Stomach (tissue), 9 donors: ENCODE results near the gene TNFSF13. TPM values are rescaled to one million over a fixed set of nuclear protein-coding genes. Genes with fewer than 3 reads are reported as not detected.

Source experiments
- DNase-seq, 2 donors: peaks; one replicate each; pipeline versions ENCODE4 v3.0.0 to v3.0.0-alpha.2; 2013 to 2019
- H3K27ac ChIP-seq, 5 donors: fragments of 200-600 bp in 4 of 5; sonication (generic) in 4 of 5; one replicate each; pipeline ENCODE4 v1.5.1; 2013 to 2019; ENCODE audit warnings: mild to moderate bottlenecking in 1 of 5, moderate library complexity in 1 of 5
- H3K27me3 ChIP-seq, 3 donors: fragments of 200-600 bp; sonication (generic); one replicate each; pipeline ENCODE4 v1.5.1; 2017 to 2019; ENCODE audit warnings: mixed run types in 1 of 3
- H3K36me3 ChIP-seq, 4 donors: fragments of 200-600 bp; sonication (generic); 1 replicate in 3 of 4; 2 replicates in 1 of 4; pipeline ENCODE4 v1.5.1; 2016 to 2019
- H3K4me1 ChIP-seq, 4 donors: fragments of 200-600 bp; sonication (generic); one replicate each; pipeline ENCODE4 v1.5.1; 2016 to 2019
- H3K4me3 ChIP-seq, 4 donors: fragments of 200-600 bp; sonication (generic) in 3 of 4; one replicate each; pipeline ENCODE4 v1.5.1; 2016 to 2019; ENCODE audit warnings: mild to moderate bottlenecking in 1 of 4
- H3K9me3 ChIP-seq, 4 donors: fragments of 200-600 bp; sonication (generic); one replicate each; pipeline ENCODE4 v1.5.1; 2016 to 2019
- CTCF ChIP-seq, 7 experiments: fragments of 450-650 bp in 4 of 7; fragments of 200-600 bp in 3 of 7; sonication (generic) in 3 of 7; IDR thresholded peaks; one replicate each; pipeline ENCODE4 v1.5.1; 2016 to 2019; ENCODE audit warnings: antibody characterized with exemption in 7 of 7, control low read depth in 2 of 7, mild to moderate bottlenecking in 1 of 7
- EP300 ChIP-seq: sonication (generic); formaldehyde crosslinking; IDR thresholded peaks from one replicate; pipeline ENCODE4 v1.6.1; 2017; ENCODE audit warnings: antibody characterized with exemption
- POLR2A ChIP-seq, 4 donors: fragments of 450-650 bp; IDR thresholded peaks; one replicate each; pipeline ENCODE4 v1.6.1; 2016; ENCODE audit warnings: antibody characterized with exemption in 4 of 4, control low read depth in 2 of 4, mild to moderate bottlenecking in 1 of 4, moderate library complexity in 1 of 4
- POLR2AphosphoS5 ChIP-seq, 3 donors: sonication (generic); formaldehyde crosslinking; IDR thresholded peaks; one replicate each; pipeline ENCODE4 v1.6.1; 2016; ENCODE audit warnings: antibody characterized with exemption in 3 of 3
- WGBS, 5 donors: extraction: QIAGEN DNeasy Blood & Tissue Kit in 3 of 5; methylation state at CpG; one replicate each; pipeline versions ENCODE4 v1.1.5 to v1.1.7; 2013 to 2018; 5-methylcytosine and 5-hydroxymethylcytosine counted together
- intact Hi-C: fragments of 100-400 bp; cut with DNase I; formaldehyde crosslinking; loops from one replicate; pipeline ENCODE4 v1.15.1; 2023; ENCODE audit warnings: low total_unique reads
- polyA plus RNA-seq, 3 donors: library from polyadenylated mRNA; stranded (reverse); fragments of 200-250 nt; gene quantifications; one replicate each; pipeline ENCODE4 v1.2.3, GENCODE V29; 2013
- total RNA-seq, 5 donors: library from RNA; depleted of rRNA; stranded (reverse); fragments of >200 nt; gene quantifications; one replicate each; pipeline versions ENCODE4 v1.1.0 to v1.2.3, GENCODE V29; 2014 to 2016
- donor health status: healthy with polysubstance abuse.
- donor health status: Bipolar disorder and iron deficiency.
- donor health status: healthy.

Gene TNFSF13
- total and polyA plus RNA-seq, 8 donors = 15.6 to 55.4 (median 28.0) TPM

- Histone ChIP-seq H3K4me3 (peak overlapping the region in 2 of 4 donors; percentile 67 to 99), H3K4me1 (peaks cover 38 to 62% (median 58%) of the 10 kb centered on the region in 4 donors), H3K27me3 (no peaks in the 10 kb centered on the region), H3K9me3 (no peaks in the 10 kb centered on the region), H3K36me3 (peaks cover 41 to 51% (median 50%) of the 10 kb centered on the region in 4 donors), H3K27ac (peak overlapping the region in 2 of 5 donors; percentile 98 to 99)
- TF ChIP-seq EP300 (no peak), CTCF (IDR thresholded peaks at IDR 0.05) (no peak), POLR2AphosphoS5 (IDR thresholded peaks at IDR 0.05) (no peak), POLR2A (IDR thresholded peaks at IDR 0.05) (no peak)
- WGBS, 5 donors = 83 to 92% (median 87%) methylated on average over 26 to 30 of the region's 30 CpGs
- DNase-seq = no peak
- intact Hi-C loops = no loop called here
Observed at GRCh38 chr17:7563115-7563869, 4.7 kb downstream of the TNFSF13 start.

GRCh38 chr17:7569571-7569970 lies 11.0 kb downstream of the TNFSF13 start:
- no peak for TF ChIP-seq POLR2AphosphoS5 (IDR thresholded peaks at IDR 0.05)
- no peak for TF ChIP-seq EP300
- no peak for TF ChIP-seq CTCF (IDR thresholded peaks at IDR 0.05)
- TF ChIP-seq POLR2A (IDR thresholded peaks at IDR 0.05) = no peak
- DNase-seq = no peak
- H3K4me3 ChIP-seq = no peak overlapping the region
- H3K9me3 ChIP-seq = no peaks in the 10 kb centered on the region
- H3K36me3 ChIP-seq = peaks cover 39 to 79% (median 72%) of the 10 kb centered on the region in 4 donors
- no peaks in the 10 kb centered on the region for H3K27me3 ChIP-seq
- H3K27ac ChIP-seq = no peak overlapping the region
- intact Hi-C loops = no loop called here
- WGBS, 5 donors = 77 to 85% (median 84%) methylated on average over 5 of the region's 5 CpGs
- peaks cover 9 to 26% (median 16%) of the 10 kb centered on the region in 4 donors for H3K4me1 ChIP-seq

- no peak overlapping the region for H3K27ac ChIP-seq
Observed at GRCh38 chr17:7570351-7570750, 11.8 kb downstream of the TNFSF13 start.

GRCh38 chr17:7572338-7572587 lies 13.7 kb downstream of the TNFSF13 start:
- intact Hi-C loops = no loop called here
- DNase-seq = no peak
- no peak for TF ChIP-seq EP300
- peak in 2 of 3 donors; percentile 13 to 86 for TF ChIP-seq POLR2AphosphoS5 (IDR thresholded peaks at IDR 0.05)
- no peak for TF ChIP-seq CTCF (IDR thresholded peaks at IDR 0.05)
- no peak for TF ChIP-seq POLR2A (IDR thresholded peaks at IDR 0.05)
- Histone ChIP-seq H3K4me3 (peak overlapping the region; percentile 33 to 98 (median 72)), H3K27me3 (no peaks in the 10 kb centered on the region), H3K36me3 (peaks cover 42 to 79% (median 72%) of the 10 kb centered on the region in 4 donors), H3K27ac (peak overlapping the region; percentile 87 to 100 (median 99)), H3K4me1 (peaks cover 31 to 48% (median 39%) of the 10 kb centered on the region in 4 donors), H3K9me3 (no peaks in the 10 kb centered on the region)
- WGBS, 5 donors = 0 to 2% (median 1%) methylated on average over 7 to 11 of the region's 11 CpGs

More at GRCh38 chr17:7570351-7570750, 11.8 kb downstream of the TNFSF13 start:
- no peak for DNase-seq
- TF ChIP-seq EP300 (no peak), CTCF (IDR thresholded peaks at IDR 0.05) (no peak), POLR2AphosphoS5 (IDR thresholded peaks at IDR 0.05) (no peak), POLR2A (IDR thresholded peaks at IDR 0.05) (no peak)
- intact Hi-C loops = no loop called here
- 93 to 97% (median 96%) methylated on average over 10 of the region's 10 CpGs for WGBS, 5 donors
- peaks cover 39 to 79% (median 72%) of the 10 kb centered on the region in 4 donors for H3K36me3 ChIP-seq
- peaks cover 17 to 29% (median 23%) of the 10 kb centered on the region in 4 donors for H3K4me1 ChIP-seq
- H3K27me3 ChIP-seq = no peaks in the 10 kb centered on the region
- no peak overlapping the region for H3K4me3 ChIP-seq
- no peaks in the 10 kb centered on the region for H3K9me3 ChIP-seq
